Endodermal cell (in vitro differentiated cells): ENCODE measurements around the gene B3GNT2. TPM values are rescaled to one million over a fixed set of nuclear protein-coding genes. Genes with fewer than 3 reads are reported as not detected.

Source experiments
- DNase-seq: peaks from one replicate; pipeline ENCODE4 v3.0.0-alpha.2; 2017
- H3K27ac ChIP-seq: 2 replicates; pipeline ENCODE4 v1.5.1; 2013; ENCODE audit warnings: mild to moderate bottlenecking, low read depth, low read length, moderate library complexity
- H3K27me3 ChIP-seq: 2 replicates; pipeline ENCODE4 v1.6.1; 2013; ENCODE audit warnings: mild to moderate bottlenecking, low read length, moderate library complexity; ENCODE audit not compliant: insufficient read depth, control insufficient read depth, poor library complexity, severe bottlenecking
- H3K36me3 ChIP-seq: 2 replicates; pipeline ENCODE4 v1.7.0; 2013; ENCODE audit warnings: mild to moderate bottlenecking, low read length, moderate library complexity; ENCODE audit not compliant: control insufficient read depth, insufficient read depth
- H3K4me1 ChIP-seq: one replicate; pipeline ENCODE4 v1.7.0; 2013; ENCODE audit warnings: low read length; ENCODE audit not compliant: control insufficient read depth, insufficient read depth
- H3K4me3 ChIP-seq: 2 replicates; pipeline ENCODE4 v1.5.1; 2013; ENCODE audit warnings: mild to moderate bottlenecking, low read length, moderate library complexity
- H3K9ac ChIP-seq: 2 replicates; pipeline ENCODE4 v1.6.1; 2013; ENCODE audit warnings: mild to moderate bottlenecking, low read length, moderate library complexity; ENCODE audit not compliant: poor library complexity, severe bottlenecking; ENCODE audit errors: extremely low read depth
- H3K9me3 ChIP-seq: 2 replicates; pipeline ENCODE4 v1.6.1; 2013; ENCODE audit warnings: mild to moderate bottlenecking, low read length, moderate library complexity; ENCODE audit not compliant: control insufficient read depth
- H3K27ac Mint-ChIP-seq: 2 replicates; pipeline ENCODE4 v1.8.0; 2020; ENCODE audit warnings: mixed read lengths
- H3K27me3 Mint-ChIP-seq: 2 replicates; pipeline ENCODE4 v1.8.0; 2021; ENCODE audit warnings: mild to moderate bottlenecking, mixed read lengths; ENCODE audit not compliant: insufficient read depth
- H3K36me3 Mint-ChIP-seq: 2 replicates; pipeline ENCODE4 v1.8.0; 2020; ENCODE audit warnings: low read depth, mixed read lengths
- H3K4me1 Mint-ChIP-seq: 2 replicates; pipeline ENCODE4 v1.8.0; 2020; ENCODE audit warnings: mixed read lengths
- H3K4me3 Mint-ChIP-seq: 2 replicates; pipeline ENCODE4 v1.8.0; 2020; ENCODE audit warnings: mild to moderate bottlenecking, moderate library complexity, mixed read lengths
- H3K9me3 Mint-ChIP-seq: 2 replicates; pipeline ENCODE4 v1.8.0; 2020; ENCODE audit warnings: mild to moderate bottlenecking, mixed read lengths
- WGBS, 2 experiments: methylation state at CpG; one replicate each; pipeline versions ENCODE4 v1.1.5 to v1.1.7; 2013; ENCODE audit warnings: missing lambda C conversion rate in 2 of 2, mixed read lengths in 1 of 2; ENCODE audit not compliant: insufficient coverage in 1 of 2, insufficient read length in 1 of 2; 5-methylcytosine and 5-hydroxymethylcytosine counted together
- total RNA-seq, 2 donors: library from RNA; stranded (reverse); fragmentation: NEBNext Ultra II Directional in 1 of 2; extraction: Animal tissue kit (Norgen Biotek cat#: 25700) in 1 of 2; gene quantifications; 2 replicates in 1 of 2; 3 replicates in 1 of 2; pipeline ENCODE4 v1.2.1, GENCODE V29; 2021
- TF ChIP-seq, protein P1 (sequence below): fragments of 200-600 bp; sonication (generic); conservative IDR thresholded peaks from 2 replicates; pipeline ENCODE4 v1.5.0; 2021; ENCODE audit warnings: antibody characterized with exemption, mild to moderate bottlenecking

The B3GNT2 gene
- total RNA-seq, 2 donors from 2014 or later = 38.7 to 59.2 TPM

DNA sequence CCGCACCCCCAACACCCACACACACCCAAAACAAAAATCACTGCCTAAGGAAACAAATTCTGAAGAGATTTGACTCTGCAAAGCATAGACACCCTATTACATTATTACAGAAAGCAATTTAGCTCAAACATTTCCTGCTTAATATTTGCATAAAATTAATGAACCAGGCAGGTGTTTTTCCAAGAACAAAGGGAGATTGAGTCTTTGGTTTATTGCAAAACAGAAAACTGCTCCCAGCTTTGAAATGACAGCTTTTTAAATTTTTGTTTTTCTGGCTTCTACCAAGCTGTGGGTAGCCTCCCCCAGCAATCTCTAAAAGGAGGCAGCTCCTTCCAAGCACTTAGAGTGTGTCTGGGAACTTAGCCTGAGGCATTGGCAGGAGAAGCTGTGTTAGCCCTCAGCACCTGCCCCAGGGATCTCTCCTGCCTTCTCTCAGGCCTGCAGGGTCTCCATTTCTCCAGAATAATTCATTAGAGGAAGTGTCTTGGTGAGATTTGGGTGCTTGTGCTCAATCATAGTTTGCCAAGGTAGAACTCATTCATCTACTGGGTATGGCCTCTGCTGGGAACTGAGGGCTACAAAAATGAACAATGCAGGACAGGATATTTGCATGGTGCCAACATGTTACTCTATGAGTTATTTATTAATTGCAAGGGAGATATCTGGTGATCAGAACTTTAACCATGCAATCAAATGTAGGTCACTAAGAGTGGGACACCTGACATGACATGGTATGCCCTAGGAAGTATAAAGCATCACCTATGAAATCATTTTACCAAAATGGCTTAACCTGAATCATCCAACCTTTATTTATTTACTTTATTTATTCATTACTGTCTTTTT, 58.7 kb downstream of the B3GNT2 start:
- peaks cover 8% of the 10 kb centered on the region for H3K9me3 Mint-ChIP-seq
- H3K36me3 ChIP-seq = no peaks in the 10 kb centered on the region
- no peaks in the 10 kb centered on the region for H3K27me3 Mint-ChIP-seq
- no peak overlapping the region for H3K27ac ChIP-seq
- no peak overlapping the region for H3K9ac ChIP-seq
- no peaks in the 10 kb centered on the region for H3K4me1 ChIP-seq
- DNase-seq = no peak
- H3K36me3 Mint-ChIP-seq = no peaks in the 10 kb centered on the region
- 90 to 100% methylated on average over 1 of the region's 1 CpG for WGBS, 2 experiments
- H3K27me3 ChIP-seq = no peaks in the 10 kb centered on the region
- no peaks in the 10 kb centered on the region for H3K9me3 ChIP-seq
- no peak overlapping the region for H3K4me3 Mint-ChIP-seq
- no peak overlapping the region for H3K27ac Mint-ChIP-seq
- H3K4me3 ChIP-seq = no peak overlapping the region
- no peaks in the 10 kb centered on the region for H3K4me1 Mint-ChIP-seq
- TF ChIP-seq, protein P1, sequence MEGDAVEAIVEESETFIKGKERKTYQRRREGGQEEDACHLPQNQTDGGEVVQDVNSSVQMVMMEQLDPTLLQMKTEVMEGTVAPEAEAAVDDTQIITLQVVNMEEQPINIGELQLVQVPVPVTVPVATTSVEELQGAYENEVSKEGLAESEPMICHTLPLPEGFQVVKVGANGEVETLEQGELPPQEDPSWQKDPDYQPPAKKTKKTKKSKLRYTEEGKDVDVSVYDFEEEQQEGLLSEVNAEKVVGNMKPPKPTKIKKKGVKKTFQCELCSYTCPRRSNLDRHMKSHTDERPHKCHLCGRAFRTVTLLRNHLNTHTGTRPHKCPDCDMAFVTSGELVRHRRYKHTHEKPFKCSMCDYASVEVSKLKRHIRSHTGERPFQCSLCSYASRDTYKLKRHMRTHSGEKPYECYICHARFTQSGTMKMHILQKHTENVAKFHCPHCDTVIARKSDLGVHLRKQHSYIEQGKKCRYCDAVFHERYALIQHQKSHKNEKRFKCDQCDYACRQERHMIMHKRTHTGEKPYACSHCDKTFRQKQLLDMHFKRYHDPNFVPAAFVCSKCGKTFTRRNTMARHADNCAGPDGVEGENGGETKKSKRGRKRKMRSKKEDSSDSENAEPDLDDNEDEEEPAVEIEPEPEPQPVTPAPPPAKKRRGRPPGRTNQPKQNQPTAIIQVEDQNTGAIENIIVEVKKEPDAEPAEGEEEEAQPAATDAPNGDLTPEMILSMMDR = no peak

GRCh38 chr2:62257466-62257865, 61.6 kb downstream of the B3GNT2 start:
- Histone ChIP-seq H3K27me3 (no peaks in the 10 kb centered on the region), H3K36me3 (no peaks in the 10 kb centered on the region), H3K9me3 (no peaks in the 10 kb centered on the region), H3K4me1 (no peaks in the 10 kb centered on the region), H3K9ac (no peak overlapping the region), H3K27ac (no peak overlapping the region), H3K4me3 (no peak overlapping the region)
- H3K4me1 Mint-ChIP-seq = no peaks in the 10 kb centered on the region
- H3K27me3 Mint-ChIP-seq = no peaks in the 10 kb centered on the region
- no peaks in the 10 kb centered on the region for H3K36me3 Mint-ChIP-seq
- H3K4me3 Mint-ChIP-seq = no peak overlapping the region
- 96 to 100% methylated on average over 1 to 4 of the region's 4 CpGs for WGBS, 2 experiments
- H3K27ac Mint-ChIP-seq = no peak overlapping the region
- DNase-seq = no peak
- peaks cover 6% of the 10 kb centered on the region for H3K9me3 Mint-ChIP-seq
- TF ChIP-seq, protein P1 = no peak

DNA sequence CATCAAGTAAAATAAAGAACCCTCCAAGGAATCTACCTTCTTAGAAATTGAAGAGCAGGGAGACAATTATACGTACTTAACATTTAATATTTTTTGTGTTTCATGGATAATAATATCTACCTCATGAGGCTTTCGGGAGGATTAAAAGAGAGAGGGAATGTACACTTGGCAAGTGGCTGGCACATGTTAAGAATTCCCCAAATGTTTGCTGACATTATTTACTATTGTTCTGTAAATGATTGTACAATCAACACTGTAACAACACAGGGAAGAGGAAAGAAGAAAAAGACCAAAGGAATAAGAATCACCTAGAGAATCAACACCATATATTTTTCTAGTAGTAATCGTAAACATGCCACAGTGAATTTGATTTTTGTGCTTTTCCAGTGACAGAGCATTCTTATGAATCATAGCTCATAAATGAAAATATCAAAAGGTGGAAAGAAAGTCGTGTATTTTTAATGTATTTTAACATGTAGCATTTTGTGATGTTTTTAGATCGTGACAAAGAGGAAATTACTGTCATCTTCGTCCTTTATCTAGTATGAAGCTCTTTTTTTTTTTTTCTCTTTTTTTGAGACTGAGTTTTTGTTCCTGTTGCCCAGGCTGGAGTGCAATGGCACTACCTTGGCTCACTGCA, 67.3 kb downstream of the B3GNT2 start:
- Histone ChIP-seq H3K27me3 (no peaks in the 10 kb centered on the region), H3K4me3 (no peak overlapping the region), H3K9ac (no peak overlapping the region), H3K4me1 (no peaks in the 10 kb centered on the region), H3K9me3 (no peaks in the 10 kb centered on the region), H3K27ac (no peak overlapping the region), H3K36me3 (no peaks in the 10 kb centered on the region)
- H3K4me1 Mint-ChIP-seq = peaks cover 6% of the 10 kb centered on the region
- no peak for DNase-seq
- H3K4me3 Mint-ChIP-seq = no peak overlapping the region
- TF ChIP-seq, protein P1 = no peak
- H3K27me3 Mint-ChIP-seq = no peaks in the 10 kb centered on the region
- H3K9me3 Mint-ChIP-seq = no peaks in the 10 kb centered on the region
- H3K27ac Mint-ChIP-seq = no peak overlapping the region
- 89 to 100% methylated on average over 3 to 5 of the region's 6 CpGs for WGBS, 2 experiments
- no peaks in the 10 kb centered on the region for H3K36me3 Mint-ChIP-seq
